Tibial artery (tissue), 4 donors: ENCODE data around the gene L3HYPDH.
A peak's percentile ranks its signal among the peaks of the same experiment; 100 is the strongest.

Experiments used
- DNase-seq, 2 donors: peaks; one replicate each; pipeline ENCODE4 v3.0.0-alpha.2; 2019
- H3K27ac ChIP-seq, 2 donors: fragments of 200-600 bp; sonication (generic) in 1 of 2; 1 replicate in 1 of 2; 2 replicates in 1 of 2; pipeline ENCODE4 v1.5.1; 2018 to 2019; ENCODE audit warnings: mild to moderate bottlenecking in 1 of 2
- H3K27me3 ChIP-seq, 2 donors: fragments of 200-600 bp; sonication (generic) in 1 of 2; one replicate each; pipeline versions ENCODE4 v1.5.1 to v1.6.0; 2016 to 2019
- H3K36me3 ChIP-seq, 3 donors: fragments of 200-600 bp; sonication (generic) in 2 of 3; one replicate each; pipeline ENCODE4 v1.5.1; 2016 to 2019; ENCODE audit warnings: mild to moderate bottlenecking in 2 of 3
- H3K4me1 ChIP-seq, 4 donors: fragments of 200-600 bp; sonication (generic) in 2 of 4; 1 replicate in 3 of 4; 2 replicates in 1 of 4; pipeline ENCODE4 v1.5.1; 2016 to 2019
- H3K4me3 ChIP-seq, 2 donors: fragments of 200-600 bp; sonication (generic) in 1 of 2; 1 replicate in 1 of 2; 2 replicates in 1 of 2; pipeline ENCODE4 v1.5.1; 2018 to 2019; ENCODE audit warnings: mild to moderate bottlenecking in 2 of 2
- H3K9me3 ChIP-seq, 3 donors: fragments of 200-600 bp; sonication (generic) in 1 of 3; one replicate each; pipeline ENCODE4 v1.5.1; 2016 to 2019
- CTCF ChIP-seq, 2 experiments: fragments of 200-600 bp in 1 of 2; fragments of 450-650 bp in 1 of 2; IDR thresholded peaks; one replicate each; pipeline ENCODE4 v1.5.1; 2017 to 2019; ENCODE audit warnings: antibody characterized with exemption in 2 of 2, mild to moderate bottlenecking in 1 of 2, moderate library complexity in 1 of 2
- intact Hi-C: fragments of 100-400 bp; cut with DNase I; formaldehyde crosslinking; loops from one replicate; pipeline ENCODE4 v1.15.0; 2023; ENCODE audit warnings: low total_unique reads

Gene L3HYPDH

DNA sequence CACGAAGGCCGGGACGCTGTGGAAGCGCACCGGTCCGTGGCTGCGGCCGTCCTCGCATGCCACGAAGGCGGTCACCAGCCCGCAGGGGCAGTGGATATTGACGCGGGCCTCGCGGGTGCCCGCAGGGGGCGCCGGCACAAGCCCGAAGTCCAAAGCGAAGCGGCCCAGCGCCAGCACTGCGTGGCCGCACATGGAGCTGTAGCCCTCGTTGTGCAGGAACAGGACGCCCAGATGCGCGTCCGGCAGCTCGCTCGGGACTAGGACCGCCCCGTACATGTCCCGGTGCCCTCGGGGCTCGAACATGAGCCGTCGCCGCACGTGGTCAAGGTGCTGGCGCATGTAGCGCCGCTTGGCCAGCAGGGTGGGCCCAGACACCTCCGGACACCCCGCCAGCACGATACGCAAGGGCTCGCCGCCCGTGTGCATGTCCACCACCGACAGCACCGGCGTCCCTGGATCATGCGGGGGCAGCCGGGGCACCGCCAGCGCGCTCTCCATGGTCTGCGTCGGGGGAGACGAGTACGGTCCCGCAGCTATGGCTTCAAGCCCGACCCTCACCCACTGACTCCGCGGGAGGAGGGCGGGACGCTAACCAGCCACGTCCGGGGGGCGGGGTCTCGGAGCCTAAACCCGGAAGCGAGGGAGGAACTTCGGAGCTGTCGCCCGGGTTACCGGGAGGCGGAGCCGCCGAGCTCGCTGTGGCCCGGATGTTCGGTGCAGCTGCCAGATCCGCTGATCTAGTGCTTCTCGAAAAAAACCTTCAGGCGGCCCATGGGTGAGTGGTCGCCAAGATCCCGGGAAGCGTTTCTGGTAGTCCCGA lies at the start of gene L3HYPDH, which contains the start of gene JKAMP:
Gene L3HYPDH, minus strand, starts transcription at position 590 of the 820 bp plus-strand sequence. Its CDS starts 92 bp downstream, at position 498.
Gene JKAMP, plus strand, starts transcription at position 699 of the 820 bp plus-strand sequence. Its CDS starts 73 bp downstream, at position 772.
- H3K27me3 ChIP-seq = no peaks in the 10 kb centered on the region
- peak within 1 kb of the TSS; percentile 76 to 88 for H3K4me3 ChIP-seq
- peak within 1 kb of the TSS; percentile 88 to 96 for H3K27ac ChIP-seq
- intact Hi-C loops = loop anchor here (10.0 kb wide), 1 partner anchor 1661 kb away; no protein-coding TSS in a partner anchor
- H3K9me3 ChIP-seq = no peaks in the 10 kb centered on the region
- peak; percentile 63 to 74 for TF ChIP-seq CTCF (IDR thresholded peaks at IDR 0.05)
- peak; percentile 98 for DNase-seq
- H3K36me3 ChIP-seq = peaks cover 0 to 12% (median 6%) of the 10 kb centered on the region in 3 donors
- peaks cover 0 to 63% (median 35%) of the 10 kb centered on the region in 4 donors for H3K4me1 ChIP-seq

GRCh38 chr14:59532419-59532818 lies 48.2 kb upstream of the L3HYPDH start:
- H3K9me3 ChIP-seq = no peaks in the 10 kb centered on the region
- no peak for DNase-seq
- H3K36me3 ChIP-seq = no peaks in the 10 kb centered on the region
- no peak for TF ChIP-seq CTCF (IDR thresholded peaks at IDR 0.05)
- no peaks in the 10 kb centered on the region for H3K27me3 ChIP-seq
- intact Hi-C loops = no loop called here
- no peak overlapping the region for H3K4me3 ChIP-seq
- H3K27ac ChIP-seq = no peak overlapping the region
- no peaks in the 10 kb centered on the region for H3K4me1 ChIP-seq

DNA sequence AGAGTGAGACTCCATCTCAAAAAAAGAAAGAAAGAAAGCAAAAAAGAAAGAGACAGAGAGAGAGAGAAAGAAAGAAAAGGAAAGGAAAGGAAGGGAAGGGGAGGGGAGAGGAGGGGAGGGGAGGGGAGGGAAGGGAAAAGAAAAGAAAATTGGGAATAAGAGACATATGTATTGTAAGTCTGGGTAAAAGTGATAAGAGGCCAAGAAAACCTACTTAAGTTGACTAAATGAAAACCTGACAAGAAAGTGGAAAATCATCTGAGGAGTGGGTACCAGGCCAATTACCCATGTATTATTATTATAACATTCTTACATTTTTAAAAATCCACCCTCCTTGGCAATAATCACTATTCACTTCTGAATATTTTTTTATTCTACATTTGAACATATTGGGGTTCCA lies 46.1 kb upstream of the L3HYPDH start:
- no peak overlapping the region for H3K4me3 ChIP-seq
- no peak for TF ChIP-seq CTCF (IDR thresholded peaks at IDR 0.05)
- H3K36me3 ChIP-seq = no peaks in the 10 kb centered on the region
- H3K4me1 ChIP-seq = no peaks in the 10 kb centered on the region
- no peak overlapping the region for H3K27ac ChIP-seq
- DNase-seq = no peak
- no peaks in the 10 kb centered on the region for H3K9me3 ChIP-seq
- H3K27me3 ChIP-seq = no peaks in the 10 kb centered on the region
- intact Hi-C loops = no loop called here

DNA sequence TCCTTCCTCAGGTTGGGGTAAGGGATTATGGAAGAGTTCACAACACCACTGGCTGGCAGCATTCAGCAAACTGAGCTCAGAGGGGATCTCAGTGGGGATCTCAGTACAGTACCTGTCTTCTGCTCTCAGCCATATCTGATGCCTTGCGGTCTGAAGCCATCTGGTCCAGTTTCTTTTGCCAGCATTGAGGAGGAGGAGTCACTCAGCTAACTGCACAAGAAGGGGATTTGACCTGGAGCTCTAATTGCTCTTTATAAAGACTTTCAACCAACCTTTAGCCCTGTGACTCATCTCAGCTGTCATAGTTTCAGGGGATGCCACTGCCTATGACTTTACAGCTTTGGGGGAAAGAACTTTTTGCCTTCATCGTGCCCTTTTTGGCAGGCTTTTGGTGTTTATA lies 45.0 kb upstream of the L3HYPDH start:
- no peak for DNase-seq
- no peaks in the 10 kb centered on the region for H3K27me3 ChIP-seq
- no peak overlapping the region for H3K4me3 ChIP-seq
- H3K4me1 ChIP-seq = no peaks in the 10 kb centered on the region
- H3K9me3 ChIP-seq = no peaks in the 10 kb centered on the region
- intact Hi-C loops = no loop called here
- TF ChIP-seq CTCF (IDR thresholded peaks at IDR 0.05) = no peak
- no peaks in the 10 kb centered on the region for H3K36me3 ChIP-seq
- no peak overlapping the region for H3K27ac ChIP-seq

GRCh38 chr14:59520224-59520623 lies 36.0 kb upstream of the L3HYPDH start:
- no peak for TF ChIP-seq CTCF (IDR thresholded peaks at IDR 0.05)
- no peak overlapping the region for H3K27ac ChIP-seq
- DNase-seq = no peak
- H3K36me3 ChIP-seq = no peaks in the 10 kb centered on the region
- no peaks in the 10 kb centered on the region for H3K9me3 ChIP-seq
- intact Hi-C loops = no loop called here
- no peaks in the 10 kb centered on the region for H3K27me3 ChIP-seq
- no peak overlapping the region for H3K4me3 ChIP-seq
- no peaks in the 10 kb centered on the region for H3K4me1 ChIP-seq
